Left forelimb (tissue), 1 donor: ENCODE measurements around the gene SMAD6.

ENCODE experiments used
- DNase-seq: peaks from one replicate; pipeline ENCODE4 v3.0.0-alpha.2; 2018; ENCODE audit warnings: low spot score

SMAD6 gene

GRCh38 chr15:66702035-66702786 lies at the start of gene SMAD6:
TSS of gene SMAD6 (plus strand) at chr15:66702236. CDS start at chr15:66703259, 1,023 bp downstream.
- DNase-seq, result peak; percentile 91

- DNase-seq, result no peak
Measured at GRCh38 chr15:66652806-66653205, 49.2 kb upstream of the SMAD6 start.

- no peak for DNase-seq
Measured at GRCh38 chr15:66653398-66653797, 48.6 kb upstream of the SMAD6 start.

- no peak for DNase-seq
Measured at GRCh38 chr15:66653852-66654251, 48.2 kb upstream of the SMAD6 start.

GRCh38 chr15:66654361-66654738 lies 47.7 kb upstream of the SMAD6 start:
- DNase-seq, result no peak

- no peak for DNase-seq
Measured at GRCh38 chr15:66654739-66655375, 47.2 kb upstream of the SMAD6 start.

GRCh38 chr15:66655511-66655910 lies 46.5 kb upstream of the SMAD6 start:
- no peak for DNase-seq

GRCh38 chr15:66655997-66656396 lies 46.0 kb upstream of the SMAD6 start:
- no peak for DNase-seq

GRCh38 chr15:66657185-66658020 lies 44.6 kb upstream of the SMAD6 start:
- no peak for DNase-seq

GRCh38 chr15:66658044-66658443 lies 44.0 kb upstream of the SMAD6 start:
- DNase-seq, result no peak

GRCh38 chr15:66658855-66659254 lies 43.2 kb upstream of the SMAD6 start:
- no peak for DNase-seq

- DNase-seq, result no peak
Measured at GRCh38 chr15:66659384-66659783, 42.7 kb upstream of the SMAD6 start.

GRCh38 chr15:66661432-66662096 lies 40.5 kb upstream of the SMAD6 start:
- no peak for DNase-seq

GRCh38 chr15:66662522-66662921 lies 39.5 kb upstream of the SMAD6 start:
- no peak for DNase-seq

GRCh38 chr15:66663664-66664063 lies 38.4 kb upstream of the SMAD6 start:
- DNase-seq, result no peak

- DNase-seq, result no peak
Measured at GRCh38 chr15:66670175-66670574, 31.9 kb upstream of the SMAD6 start.

GRCh38 chr15:66670762-66671580 lies 31.1 kb upstream of the SMAD6 start:
- DNase-seq, result no peak

GRCh38 chr15:66672867-66673266 lies 29.2 kb upstream of the SMAD6 start:
- no peak for DNase-seq

GRCh38 chr15:66673410-66674322 lies 28.4 kb upstream of the SMAD6 start:
- DNase-seq, result no peak

GRCh38 chr15:66674756-66675155 lies 27.3 kb upstream of the SMAD6 start:
- DNase-seq, result no peak
